HG03442 (cell line): ENCODE results near the gene ACER1.
"Not testable (repeated sequence)": the region's sequence is repeated elsewhere in the genome, so short reads cannot be mapped to it uniquely, and the experiment has no call there.

Source experiments
- ATAC-seq: cut with Tn5 transposase; IDR thresholded peaks from one replicate; pipeline ENCODE4 v1.9.1; 2021; ENCODE audit warnings: mild to moderate bottlenecking, moderate library complexity; ENCODE audit not compliant: unreplicated experiment

The ACER1 gene

GRCh38 chr19:6357174-6357573 is 23.8 kb upstream of the ACER1 start:
- no peak for ATAC-seq

GRCh38 chr19:6355321-6356040 is 22.1 kb upstream of the ACER1 start:
- not testable (repeated sequence) for ATAC-seq

DNA sequence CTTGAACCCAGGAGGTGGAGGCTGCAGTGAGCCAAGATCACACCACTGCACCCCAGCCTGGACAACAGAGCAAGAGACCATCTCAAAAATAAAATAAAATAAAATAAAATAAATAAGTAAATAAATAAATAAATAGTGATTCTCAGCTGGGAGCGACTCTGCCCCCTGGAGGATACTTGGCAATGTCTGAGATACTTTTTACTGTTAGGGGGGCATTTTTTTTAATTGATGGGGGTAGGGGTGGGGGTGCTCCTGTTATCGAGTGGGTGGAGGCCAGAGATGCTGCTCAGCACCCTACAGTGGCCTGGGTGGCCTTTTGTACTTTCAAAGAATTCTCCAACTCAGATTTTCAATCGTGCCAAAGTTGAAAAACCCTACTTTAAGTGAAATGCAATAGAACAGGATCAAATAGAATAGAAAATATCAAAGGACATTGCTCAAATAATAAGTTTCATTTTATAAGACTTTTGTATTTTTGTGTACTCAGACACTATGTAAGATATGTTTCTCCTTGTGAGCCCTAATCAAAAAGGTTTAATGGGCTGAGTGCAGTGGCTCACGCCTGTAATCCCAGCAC is 20.8 kb upstream of the ACER1 start:
- no peak for ATAC-seq

GRCh38 chr19:6352381-6353165 is 19.2 kb upstream of the ACER1 start:
- no peak for ATAC-seq

DNA sequence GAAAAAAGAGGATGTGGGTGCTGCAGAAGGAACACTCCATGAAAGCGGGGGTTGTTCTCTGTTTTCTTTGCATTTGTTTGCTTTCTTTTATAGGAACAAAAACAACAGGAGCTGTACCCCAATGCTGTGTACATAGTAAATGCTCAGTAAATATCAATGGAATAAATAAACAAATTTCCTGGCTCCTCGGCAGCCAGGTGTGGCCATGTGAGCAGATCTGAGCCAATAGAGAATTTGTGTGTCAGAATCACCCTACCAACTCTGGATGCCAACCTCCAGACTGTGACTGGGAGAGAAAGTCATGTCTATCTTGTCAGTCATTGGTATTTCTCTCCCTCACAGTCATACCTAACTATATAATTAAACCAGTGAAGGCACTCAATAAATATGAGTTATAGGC is 17.3 kb upstream of the ACER1 start:
- no peak for ATAC-seq

- not testable (repeated sequence) for ATAC-seq
These were observed 15.9 kb upstream of the ACER1 start for GRCh38 chr19:6349271-6349670.

DNA sequence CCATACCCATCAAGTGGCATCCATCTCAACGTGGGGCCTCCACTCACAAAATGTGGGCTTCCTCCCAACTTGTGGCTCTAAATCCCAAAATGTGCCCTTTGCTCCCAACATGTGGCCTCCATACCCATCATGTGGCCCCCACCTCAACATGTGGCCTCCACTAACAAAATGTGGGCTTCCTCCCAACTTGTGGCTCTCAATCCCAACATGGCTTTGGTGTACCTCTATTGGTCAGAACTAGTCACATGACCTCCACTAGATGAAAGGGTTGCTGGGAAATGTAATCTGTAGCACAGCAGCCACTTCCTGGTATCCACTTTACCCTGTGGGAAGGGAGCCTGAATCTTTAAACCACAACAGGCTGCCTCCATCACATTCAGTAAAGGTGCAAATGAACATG is 10.1 kb upstream of the ACER1 start:
- ATAC-seq: no peak

- ATAC-seq: no peak
These were observed 7.2 kb upstream of the ACER1 start for GRCh38 chr19:6340493-6341201.

GRCh38 chr19:6334490-6335285 is 1.3 kb upstream of the ACER1 start:
- no peak for ATAC-seq

DNA sequence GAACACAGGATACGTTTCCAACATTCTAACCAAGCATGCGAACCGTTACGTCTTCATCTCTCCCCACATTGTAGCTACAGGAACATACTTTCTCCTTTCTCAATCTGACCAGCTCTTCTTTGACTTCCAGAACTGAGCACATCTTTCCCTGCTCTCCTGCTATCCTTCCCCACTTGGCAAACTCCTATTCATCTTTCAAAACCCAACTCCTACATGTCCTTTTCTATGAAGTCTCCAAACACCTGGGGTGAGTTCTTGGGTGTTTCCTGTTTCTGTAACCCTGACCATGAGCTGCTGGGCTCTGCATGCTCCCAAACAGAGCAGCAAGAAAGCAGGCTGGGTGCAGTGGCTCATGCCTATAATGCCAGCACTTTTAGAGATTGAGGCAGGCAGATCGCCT is 6.6 kb downstream of the ACER1 start:
- no peak for ATAC-seq

DNA sequence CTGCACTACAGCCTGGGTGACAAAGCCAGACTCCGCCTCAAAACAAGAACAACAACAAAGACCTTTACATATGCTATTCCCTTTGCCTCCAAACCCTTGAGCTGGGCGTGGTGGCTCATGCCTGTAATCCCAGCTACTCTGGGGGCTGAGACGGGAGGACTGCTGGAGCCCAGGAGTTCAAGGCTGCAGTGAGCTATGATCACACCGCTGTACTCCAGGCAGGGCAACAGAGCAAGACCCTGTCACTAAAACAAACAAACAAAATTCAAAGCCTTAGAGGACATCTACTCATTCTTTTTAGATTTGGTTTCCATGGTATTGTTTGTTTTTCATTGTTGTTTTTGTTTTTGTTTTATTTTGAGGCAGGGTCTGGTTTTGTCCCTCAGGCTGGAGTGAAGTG is 7.8 kb downstream of the ACER1 start:
- ATAC-seq: no peak

- no peak for ATAC-seq
These were observed 8.7 kb downstream of the ACER1 start for GRCh38 chr19:6324757-6325156.

DNA sequence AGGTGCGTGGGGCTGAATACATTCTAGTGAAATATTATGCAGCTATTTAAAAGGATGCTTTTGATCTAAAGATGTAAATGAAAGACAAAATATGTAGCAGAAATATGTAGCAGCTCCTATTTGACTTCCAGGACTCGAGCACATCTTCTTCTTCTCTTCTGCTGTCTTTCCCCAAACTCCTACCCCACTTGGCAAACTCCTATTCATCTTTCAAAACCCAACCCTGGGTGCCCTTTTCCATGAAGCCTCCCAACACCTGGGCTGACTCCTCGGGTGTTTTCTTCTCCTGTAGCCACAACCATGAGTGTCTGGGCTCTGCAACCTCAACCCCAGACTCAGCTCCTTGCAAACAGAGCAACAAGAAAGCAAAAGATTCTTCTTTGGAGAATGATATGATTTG is 11.1 kb downstream of the ACER1 start:
- ATAC-seq: no peak

DNA sequence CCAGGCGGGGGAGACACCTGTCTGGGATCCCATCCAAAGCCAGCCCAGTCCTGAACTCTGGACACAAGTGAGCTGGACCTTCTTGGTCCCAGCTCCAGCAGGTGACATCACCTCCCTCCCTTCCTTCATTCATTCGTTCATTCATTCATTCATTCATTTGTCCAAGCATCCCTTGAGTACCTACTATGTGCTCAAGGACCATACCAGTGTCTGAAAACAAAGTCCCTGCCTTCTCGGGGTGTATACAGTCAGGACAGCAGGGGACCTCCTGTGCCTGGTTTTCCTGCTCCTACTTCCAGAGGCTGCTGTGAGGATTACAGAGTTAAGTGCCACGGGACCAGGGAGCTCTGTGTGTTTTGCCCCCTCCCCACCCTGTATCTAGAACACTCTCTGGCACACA is 14.0 kb downstream of the ACER1 start:
- no peak for ATAC-seq

GRCh38 chr19:6318772-6319171 is 14.6 kb downstream of the ACER1 start:
- no peak for ATAC-seq

DNA sequence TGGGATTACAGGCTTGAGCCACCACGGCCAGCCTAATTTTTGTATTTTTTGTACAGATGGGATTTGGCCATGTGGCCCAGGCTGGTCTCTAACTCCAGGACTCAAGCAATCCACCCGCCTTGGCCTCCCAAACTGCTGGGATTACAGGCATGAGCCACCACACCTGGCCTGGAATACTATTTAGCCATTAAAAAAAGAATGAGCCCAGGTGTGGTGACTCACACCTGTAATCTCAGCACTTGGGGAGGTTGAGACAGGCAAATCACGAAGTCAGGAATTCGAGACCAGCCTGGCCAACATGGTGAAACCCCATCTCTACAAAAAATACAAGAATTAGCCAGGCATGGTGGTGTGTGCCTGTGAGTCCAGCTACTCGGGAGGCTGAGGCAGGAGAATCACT is 17.8 kb downstream of the ACER1 start:
- ATAC-seq: not testable (repeated sequence)

- ATAC-seq: no peak
These were observed 19.9 kb downstream of the ACER1 start for GRCh38 chr19:6313398-6313969.

DNA sequence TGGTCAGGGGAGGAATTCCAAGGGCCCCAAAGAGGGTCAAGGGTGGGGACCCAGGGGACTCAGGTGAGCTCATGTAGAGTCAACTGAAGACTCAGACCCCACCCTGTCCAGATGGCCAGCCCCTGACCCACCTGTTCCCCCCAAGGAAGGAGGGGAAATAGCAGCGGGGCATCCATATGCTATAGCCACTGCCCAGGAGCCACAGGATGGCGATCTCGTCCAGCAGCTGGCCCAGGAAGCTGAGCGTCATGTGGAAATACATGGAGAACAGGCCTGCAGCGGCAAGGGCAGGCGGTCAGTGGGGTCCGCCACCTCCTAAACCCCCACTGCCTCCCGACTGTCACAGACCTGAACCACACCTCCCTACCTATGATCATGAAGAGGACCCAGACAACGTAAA is 21.4 kb downstream of the ACER1 start:
- no peak for ATAC-seq

GRCh38 chr19:6298413-6298812 is 35.0 kb downstream of the ACER1 start:
- no peak for ATAC-seq

DNA sequence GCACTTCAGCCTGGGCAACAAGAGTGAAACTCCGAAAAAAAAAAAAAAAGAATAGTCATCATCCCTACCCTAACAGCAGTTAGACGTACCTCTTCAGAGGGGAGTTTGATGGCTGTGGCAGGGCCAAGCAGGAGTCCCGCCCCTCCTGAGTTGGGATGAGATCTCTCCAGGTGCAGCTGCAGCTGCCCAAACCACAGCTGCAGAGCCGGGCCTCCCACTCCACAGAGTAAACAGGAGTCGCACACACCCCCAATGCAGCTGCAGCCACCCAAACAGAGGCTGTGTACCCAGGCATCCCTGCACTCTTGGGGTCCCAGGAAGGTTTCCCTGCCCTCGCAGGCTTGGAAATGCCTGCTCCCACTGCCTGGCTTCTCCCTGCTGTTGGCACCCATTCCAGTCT is 36.2 kb downstream of the ACER1 start:
- no peak for ATAC-seq
